GM18511 (cell line): ENCODE measurements around the gene RNF38.
"Not testable (repeated sequence)": the region's sequence is repeated elsewhere in the genome, so short reads cannot be mapped to it uniquely, and the experiment has no call there.

Experiments used
- ATAC-seq: cut with Tn5 transposase; IDR thresholded peaks from one replicate; pipeline ENCODE4 v1.9.1; 2021; ENCODE audit warnings: mild to moderate bottlenecking, moderate library complexity; ENCODE audit not compliant: unreplicated experiment

RNF38 gene

GRCh38 chr9:36407122-36407723, 7.2 kb upstream of the RNF38 start:
- ATAC-seq = no peak

GRCh38 chr9:36402536-36402935, 2.5 kb upstream of the RNF38 start:
- ATAC-seq = no peak

- no peak for ATAC-seq
These were observed 1.9 kb upstream of the RNF38 start for GRCh38 chr9:36401897-36402480.

GRCh38 chr9:36401164-36401740, 1.2 kb upstream of the RNF38 start:
- ATAC-seq = peak; percentile 67

GRCh38 chr9:36400332-36401163, 479 bp upstream of the RNF38 start:
- ATAC-seq = peak; percentile 80

GRCh38 chr9:36398745-36399144, 1.3 kb downstream of the RNF38 start:
- ATAC-seq = no peak

- ATAC-seq = no peak
These were observed 3.1 kb downstream of the RNF38 start for GRCh38 chr9:36396985-36397384.

GRCh38 chr9:36392489-36392888, 7.6 kb downstream of the RNF38 start:
- ATAC-seq = no peak

GRCh38 chr9:36389590-36389989, 10.5 kb downstream of the RNF38 start:
- ATAC-seq = no peak

GRCh38 chr9:36386396-36386965, 13.6 kb downstream of the RNF38 start:
- ATAC-seq = not testable (repeated sequence)

GRCh38 chr9:36382484-36382883, 17.6 kb downstream of the RNF38 start:
- no peak for ATAC-seq

- ATAC-seq = no peak
These were observed 35.5 kb downstream of the RNF38 start for GRCh38 chr9:36364577-36364976.

- no peak for ATAC-seq
These were observed 36.6 kb downstream of the RNF38 start for GRCh38 chr9:36363448-36363847.

- no peak for ATAC-seq
These were observed 41.6 kb downstream of the RNF38 start for GRCh38 chr9:36358486-36358885.

- no peak for ATAC-seq
These were observed 42.4 kb downstream of the RNF38 start for GRCh38 chr9:36357639-36358038.

GRCh38 chr9:36346569-36346968, 53.5 kb downstream of the RNF38 start:
- no peak for ATAC-seq

- no peak for ATAC-seq
These were observed 54.8 kb downstream of the RNF38 start for GRCh38 chr9:36345103-36345846.

GRCh38 chr9:36341936-36342577, 58.0 kb downstream of the RNF38 start:
- ATAC-seq = no peak

GRCh38 chr9:36337865-36338264, 62.2 kb downstream of the RNF38 start:
- ATAC-seq = no peak

- no peak for ATAC-seq
These were observed 63.1 kb downstream of the RNF38 start for GRCh38 chr9:36337002-36337401.
